Measurements from ENCODE around the gene CADPS.

Gene CADPS

GRCh38 chr3:62604298-62604697 lies 270.9 kb downstream of the CADPS start:
- no peak for TF ChIP-seq REST (IDR thresholded peaks at IDR 0.05; ENCODE audit: insufficient read depth in 1 of 2, low read depth in 2 of 2, low read length in 2 of 2)
- no peak for TF ChIP-seq POLR2AphosphoS5 (IDR thresholded peaks at IDR 0.05; ENCODE audit: low read depth, low read length)
- TF ChIP-seq TAF1 (IDR thresholded peaks at IDR 0.05; ENCODE audit: borderline replicate concordance, insufficient read depth, low read length): no peak
- no peak for TF ChIP-seq FOXP2 (optimal IDR thresholded peaks at IDR 0.05; ENCODE audit: borderline replicate concordance, extremely low read depth, extremely low read length, insufficient read depth)

GRCh38 chr3:62602987-62603386 lies 272.2 kb downstream of the CADPS start:
- TF ChIP-seq REST (IDR thresholded peaks at IDR 0.05; ENCODE audit: insufficient read depth in 1 of 2, low read depth in 2 of 2, low read length in 2 of 2) (no peak), TAF1 (IDR thresholded peaks at IDR 0.05; ENCODE audit: borderline replicate concordance, insufficient read depth, low read length) (no peak), FOXP2 (optimal IDR thresholded peaks at IDR 0.05; ENCODE audit: borderline replicate concordance, extremely low read depth, extremely low read length, insufficient read depth) (no peak), POLR2AphosphoS5 (IDR thresholded peaks at IDR 0.05; ENCODE audit: low read depth, low read length) (no peak), SIN3A (IDR thresholded peaks at IDR 0.05; ENCODE audit: borderline replicate concordance, insufficient read depth, low read length) (no peak)

- no peak for TF ChIP-seq SIN3A (IDR thresholded peaks at IDR 0.05; ENCODE audit: borderline replicate concordance, insufficient read depth, low read length)
- TF ChIP-seq TAF1 (IDR thresholded peaks at IDR 0.05; ENCODE audit: borderline replicate concordance, insufficient read depth, low read length): no peak
- TF ChIP-seq POLR2AphosphoS5 (IDR thresholded peaks at IDR 0.05; ENCODE audit: low read depth, low read length): no peak
- TF ChIP-seq FOXP2 (optimal IDR thresholded peaks at IDR 0.05; ENCODE audit: borderline replicate concordance, extremely low read depth, extremely low read length, insufficient read depth): no peak
- TF ChIP-seq REST (IDR thresholded peaks at IDR 0.05; ENCODE audit: insufficient read depth in 1 of 2, low read depth in 2 of 2, low read length in 2 of 2): no peak
Measured at GRCh38 chr3:62602129-62602770, 273.0 kb downstream of the CADPS start.

- TF ChIP-seq FOXP2 (optimal IDR thresholded peaks at IDR 0.05; ENCODE audit: borderline replicate concordance, extremely low read depth, extremely low read length, insufficient read depth): no peak
- TF ChIP-seq REST (IDR thresholded peaks at IDR 0.05; ENCODE audit: insufficient read depth in 1 of 2, low read depth in 2 of 2, low read length in 2 of 2): no peak
- no peak for TF ChIP-seq POLR2AphosphoS5 (IDR thresholded peaks at IDR 0.05; ENCODE audit: low read depth, low read length)
- no peak for TF ChIP-seq SIN3A (IDR thresholded peaks at IDR 0.05; ENCODE audit: borderline replicate concordance, insufficient read depth, low read length)
- TF ChIP-seq TAF1 (IDR thresholded peaks at IDR 0.05; ENCODE audit: borderline replicate concordance, insufficient read depth, low read length): no peak
Measured at GRCh38 chr3:62601238-62602070, 273.8 kb downstream of the CADPS start.

Data from PFSK-1 (cell line).